ENCODE results near the gene BAIAP3.

BAIAP3 gene

DNA sequence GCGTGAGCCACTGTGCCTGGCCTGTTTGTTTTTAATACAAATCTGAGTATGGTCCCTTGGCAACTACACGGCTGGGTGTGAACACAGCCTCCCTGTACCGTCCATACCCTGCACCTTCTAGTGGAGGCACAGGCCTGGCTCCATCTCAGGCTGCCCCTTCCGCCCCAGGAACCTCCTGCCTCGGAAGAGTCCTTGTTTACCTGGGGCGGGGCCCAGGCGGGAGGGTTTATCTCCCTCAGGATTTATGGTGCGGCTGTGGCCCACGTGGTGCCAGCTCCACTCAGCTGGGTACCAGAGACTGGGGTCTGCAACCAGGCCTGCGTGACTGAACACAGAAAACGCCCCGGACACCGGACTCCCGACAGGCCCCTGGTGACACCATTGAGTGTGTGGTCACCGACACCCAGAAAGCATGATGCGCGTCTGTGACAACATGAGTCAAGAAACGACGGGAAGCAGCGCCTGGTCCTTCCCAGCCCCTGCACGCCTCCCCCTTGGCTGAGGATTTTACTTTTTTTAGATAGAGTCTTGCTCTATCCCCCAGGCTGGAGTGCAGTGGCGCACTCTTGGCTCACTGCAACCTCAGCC lies 62.1 kb downstream of the BAIAP3 start:
- no peak for DNase-seq

DNA sequence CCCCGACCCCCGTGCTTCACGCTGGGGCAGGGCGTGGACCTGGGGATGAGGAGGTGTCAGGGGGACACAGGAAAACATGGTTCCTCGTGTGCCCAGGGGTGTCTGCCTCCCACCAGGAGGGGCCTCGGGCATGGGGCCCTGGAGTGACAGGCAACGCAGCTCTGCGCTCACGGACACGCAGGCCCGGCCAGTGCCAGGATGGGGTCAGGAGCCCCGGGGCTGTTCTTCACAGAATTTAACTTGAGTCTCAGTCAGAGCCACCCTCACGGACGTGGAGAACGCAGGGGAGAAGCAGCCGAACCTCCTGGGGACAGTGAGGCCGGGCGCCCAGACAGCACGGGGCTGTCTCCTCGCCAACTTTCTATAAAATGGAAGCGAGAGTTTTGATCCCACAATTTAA lies 64.3 kb downstream of the BAIAP3 start:
- no peak for DNase-seq

DNA sequence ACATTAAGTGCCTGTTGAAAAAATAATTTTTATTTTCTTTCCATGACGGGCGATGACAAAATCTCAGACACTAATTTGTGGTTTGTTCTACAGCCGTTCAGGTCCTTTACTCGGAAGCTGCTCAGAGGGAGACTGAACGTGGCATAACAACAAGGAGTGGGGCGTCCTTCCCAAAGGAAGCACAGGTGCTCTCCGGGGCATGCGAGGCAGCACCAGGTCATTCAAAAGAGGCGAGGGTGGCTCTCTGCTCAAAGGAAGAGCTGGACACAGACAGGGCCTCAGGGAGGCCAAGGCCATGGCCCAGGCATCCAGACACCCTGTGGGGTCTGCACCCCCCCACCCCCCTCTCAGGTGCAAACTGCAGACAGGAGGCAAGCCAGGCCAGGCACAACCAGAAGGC lies 64.9 kb downstream of the BAIAP3 start:
- no peak for DNase-seq

All from DMS53 (cell line).